ENCODE measurements around the gene C3orf85.

The C3orf85 gene

GRCh38 chr3:109176726-109177125 is 40.2 kb downstream of the C3orf85 start:
- H3K4me3 ChIP-seq (ENCODE audit: insufficient read depth, low read depth, low read length, poor library complexity, severe bottlenecking) = no peak overlapping the region
- H3K36me3 ChIP-seq (ENCODE audit: control insufficient read depth, insufficient read depth, low read length) = no peaks in the 10 kb centered on the region
- H3K27me3 ChIP-seq (replicated peaks; ENCODE audit: control insufficient read depth, insufficient read depth, low read length, poor library complexity, severe bottlenecking) = no peaks in the 10 kb centered on the region
- H3K27ac ChIP-seq (ENCODE audit: insufficient read depth, low read length, poor library complexity, severe bottlenecking) = no peak overlapping the region
- DNase-seq = no peak
- H3K9me3 ChIP-seq (ENCODE audit: control insufficient read depth, low read length) = no peaks in the 10 kb centered on the region
- no peaks in the 10 kb centered on the region for H3K4me1 ChIP-seq (ENCODE audit: control insufficient read depth, insufficient read depth, low read length, poor library complexity, severe bottlenecking)

GRCh38 chr3:109177908-109178307 is 41.4 kb downstream of the C3orf85 start:
- DNase-seq = no peak
- no peaks in the 10 kb centered on the region for H3K4me1 ChIP-seq (ENCODE audit: control insufficient read depth, insufficient read depth, low read length, poor library complexity, severe bottlenecking)
- no peaks in the 10 kb centered on the region for H3K27me3 ChIP-seq (replicated peaks; ENCODE audit: control insufficient read depth, insufficient read depth, low read length, poor library complexity, severe bottlenecking)
- no peaks in the 10 kb centered on the region for H3K36me3 ChIP-seq (ENCODE audit: control insufficient read depth, insufficient read depth, low read length)
- H3K4me3 ChIP-seq (ENCODE audit: insufficient read depth, low read depth, low read length, poor library complexity, severe bottlenecking) = no peak overlapping the region
- no peaks in the 10 kb centered on the region for H3K9me3 ChIP-seq (ENCODE audit: control insufficient read depth, low read length)
- no peak overlapping the region for H3K27ac ChIP-seq (ENCODE audit: insufficient read depth, low read length, poor library complexity, severe bottlenecking)

- no peaks in the 10 kb centered on the region for H3K9me3 ChIP-seq (ENCODE audit: control insufficient read depth, low read length)
- H3K27me3 ChIP-seq (replicated peaks; ENCODE audit: control insufficient read depth, insufficient read depth, low read length, poor library complexity, severe bottlenecking) = no peaks in the 10 kb centered on the region
- no peak overlapping the region for H3K4me3 ChIP-seq (ENCODE audit: insufficient read depth, low read depth, low read length, poor library complexity, severe bottlenecking)
- no peaks in the 10 kb centered on the region for H3K36me3 ChIP-seq (ENCODE audit: control insufficient read depth, insufficient read depth, low read length)
- no peaks in the 10 kb centered on the region for H3K4me1 ChIP-seq (ENCODE audit: control insufficient read depth, insufficient read depth, low read length, poor library complexity, severe bottlenecking)
- no peak overlapping the region for H3K27ac ChIP-seq (ENCODE audit: insufficient read depth, low read length, poor library complexity, severe bottlenecking)
- no peak for DNase-seq
Measured at GRCh38 chr3:109178708-109179107, 42.2 kb downstream of the C3orf85 start.

- Histone ChIP-seq H3K27ac (ENCODE audit: insufficient read depth, low read length, poor library complexity, severe bottlenecking) (no peak overlapping the region), H3K27me3 (replicated peaks; ENCODE audit: control insufficient read depth, insufficient read depth, low read length, poor library complexity, severe bottlenecking) (no peaks in the 10 kb centered on the region), H3K4me1 (ENCODE audit: control insufficient read depth, insufficient read depth, low read length, poor library complexity, severe bottlenecking) (no peaks in the 10 kb centered on the region), H3K9me3 (ENCODE audit: control insufficient read depth, low read length) (no peaks in the 10 kb centered on the region), H3K4me3 (ENCODE audit: insufficient read depth, low read depth, low read length, poor library complexity, severe bottlenecking) (no peak overlapping the region), H3K36me3 (ENCODE audit: control insufficient read depth, insufficient read depth, low read length) (no peaks in the 10 kb centered on the region)
- DNase-seq = no peak
Measured at GRCh38 chr3:109184726-109185125, 48.2 kb downstream of the C3orf85 start.

GRCh38 chr3:109187390-109187789 is 50.9 kb downstream of the C3orf85 start:
- Histone ChIP-seq H3K27me3 (replicated peaks; ENCODE audit: control insufficient read depth, insufficient read depth, low read length, poor library complexity, severe bottlenecking) (no peaks in the 10 kb centered on the region), H3K27ac (ENCODE audit: insufficient read depth, low read length, poor library complexity, severe bottlenecking) (no peak overlapping the region), H3K4me3 (ENCODE audit: insufficient read depth, low read depth, low read length, poor library complexity, severe bottlenecking) (no peak overlapping the region), H3K9me3 (ENCODE audit: control insufficient read depth, low read length) (no peaks in the 10 kb centered on the region), H3K4me1 (ENCODE audit: control insufficient read depth, insufficient read depth, low read length, poor library complexity, severe bottlenecking) (no peaks in the 10 kb centered on the region), H3K36me3 (ENCODE audit: control insufficient read depth, insufficient read depth, low read length) (no peaks in the 10 kb centered on the region)
- no peak for DNase-seq

GRCh38 chr3:109188741-109189140 is 52.2 kb downstream of the C3orf85 start:
- Histone ChIP-seq H3K4me3 (ENCODE audit: insufficient read depth, low read depth, low read length, poor library complexity, severe bottlenecking) (no peak overlapping the region), H3K9me3 (ENCODE audit: control insufficient read depth, low read length) (no peaks in the 10 kb centered on the region), H3K27ac (ENCODE audit: insufficient read depth, low read length, poor library complexity, severe bottlenecking) (no peak overlapping the region), H3K36me3 (ENCODE audit: control insufficient read depth, insufficient read depth, low read length) (no peaks in the 10 kb centered on the region), H3K4me1 (ENCODE audit: control insufficient read depth, insufficient read depth, low read length, poor library complexity, severe bottlenecking) (no peaks in the 10 kb centered on the region), H3K27me3 (replicated peaks; ENCODE audit: control insufficient read depth, insufficient read depth, low read length, poor library complexity, severe bottlenecking) (no peaks in the 10 kb centered on the region)
- no peak for DNase-seq

- DNase-seq = no peak
- H3K27me3 ChIP-seq (replicated peaks; ENCODE audit: control insufficient read depth, insufficient read depth, low read length, poor library complexity, severe bottlenecking) = no peaks in the 10 kb centered on the region
- no peaks in the 10 kb centered on the region for H3K4me1 ChIP-seq (ENCODE audit: control insufficient read depth, insufficient read depth, low read length, poor library complexity, severe bottlenecking)
- no peaks in the 10 kb centered on the region for H3K36me3 ChIP-seq (ENCODE audit: control insufficient read depth, insufficient read depth, low read length)
- no peaks in the 10 kb centered on the region for H3K9me3 ChIP-seq (ENCODE audit: control insufficient read depth, low read length)
- no peak overlapping the region for H3K4me3 ChIP-seq (ENCODE audit: insufficient read depth, low read depth, low read length, poor library complexity, severe bottlenecking)
- H3K27ac ChIP-seq (ENCODE audit: insufficient read depth, low read length, poor library complexity, severe bottlenecking) = no peak overlapping the region
Measured at GRCh38 chr3:109191421-109191820, 54.9 kb downstream of the C3orf85 start.

- Histone ChIP-seq H3K27me3 (replicated peaks; ENCODE audit: control insufficient read depth, insufficient read depth, low read length, poor library complexity, severe bottlenecking) (no peaks in the 10 kb centered on the region), H3K4me3 (ENCODE audit: insufficient read depth, low read depth, low read length, poor library complexity, severe bottlenecking) (no peak overlapping the region), H3K9me3 (ENCODE audit: control insufficient read depth, low read length) (no peaks in the 10 kb centered on the region), H3K27ac (ENCODE audit: insufficient read depth, low read length, poor library complexity, severe bottlenecking) (no peak overlapping the region), H3K4me1 (ENCODE audit: control insufficient read depth, insufficient read depth, low read length, poor library complexity, severe bottlenecking) (no peaks in the 10 kb centered on the region), H3K36me3 (ENCODE audit: control insufficient read depth, insufficient read depth, low read length) (no peaks in the 10 kb centered on the region)
- DNase-seq = no peak
Measured at GRCh38 chr3:109195815-109196214, 59.3 kb downstream of the C3orf85 start.
